ENCODE results near the gene TET3. TPM values are rescaled to one million over a fixed set of nuclear protein-coding genes. Genes with fewer than 3 reads are reported as not detected.

TET3 gene
- total and polyA plus RNA-seq, 2 experiments from 2014 or later: 3.6 to 19.9 TPM

DNA sequence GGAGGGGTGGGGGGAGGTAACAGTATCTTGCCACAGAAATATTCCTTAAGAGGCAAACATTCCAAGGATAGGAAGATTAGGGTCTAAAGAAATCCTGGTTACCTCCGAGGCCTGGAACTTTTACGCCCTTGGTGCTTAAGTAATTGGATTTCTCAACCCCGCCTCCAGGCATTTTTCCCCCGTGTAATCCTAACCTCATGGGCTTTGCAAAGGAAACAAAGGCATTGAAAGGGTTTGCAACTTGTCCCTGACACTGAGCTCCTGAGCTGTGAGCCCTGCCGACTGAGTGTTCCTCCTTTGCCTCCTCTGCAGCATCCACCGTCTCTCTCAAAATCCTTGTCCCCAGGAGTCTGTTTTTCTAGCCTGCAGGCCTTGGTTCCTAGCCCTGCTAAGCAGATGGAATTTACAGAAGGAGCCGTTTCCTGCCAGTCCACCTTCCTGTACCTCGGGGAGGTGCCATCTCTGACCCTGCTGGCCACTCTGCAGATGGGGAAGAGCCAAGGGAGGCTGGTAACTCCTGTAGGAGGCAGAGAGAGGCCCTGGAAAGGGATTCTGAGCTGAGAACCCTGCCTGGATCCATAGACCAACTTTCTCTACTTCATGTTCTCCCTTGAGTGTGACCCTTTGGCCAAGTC is 24.2 kb downstream of the TET3 start:
- Histone ChIP-seq H3K9me2 (ENCODE audit: insufficient read depth) (peaks cover 4% of the 10 kb centered on the region; the same call in 1 of the 2 replicates), H2AFZ (no peak overlapping the region), H3K27me3 (ENCODE audit: insufficient read depth) (no peaks in the 10 kb centered on the region), H3K4me2 (no peak overlapping the region; the same call in 1 of the 2 replicates), H3K79me2 (replicated peaks; ENCODE audit: insufficient read depth) (peaks cover 94% of the 10 kb centered on the region), H3K4me3 (no peak overlapping the region), H4K20me1 (replicated peaks; ENCODE audit: insufficient read depth) (peaks cover 35% of the 10 kb centered on the region), H3K36me3 (ENCODE audit: insufficient read depth) (no peaks in the 10 kb centered on the region; the same call in 1 of the 2 replicates), H3K4me1 (ENCODE audit: insufficient read depth) (peaks cover 41% of the 10 kb centered on the region), H3F3A (replicated peaks; ENCODE audit: low read depth) (no peaks in the 10 kb centered on the region), H3K27ac (ENCODE audit: low read depth) (peak overlapping the region; percentile 32; the same call in 1 of the 2 replicates)
- ATAC-seq: peak; percentile 23
- Mint-ChIP-seq H3K36me3 (ENCODE audit: low read depth) (peaks cover 17% of the 10 kb centered on the region), H3K27me3 (ENCODE audit: insufficient read depth, low read depth, poor library complexity) (peaks cover 6% of the 10 kb centered on the region), H3K4me3 (no peak overlapping the region), H3K4me1 (peaks cover 64% of the 10 kb centered on the region), H3K9me3 (no peaks in the 10 kb centered on the region), H3K27ac (no peak overlapping the region)
- no peak for TF ChIP-seq NANOG (IDR thresholded peaks at IDR 0.05; ENCODE audit: borderline replicate concordance)
- TF ChIP-seq STAT1 (IDR thresholded peaks at IDR 0.05; ENCODE audit: unreplicated experiment): no peak
- TF ChIP-seq, protein P1, sequence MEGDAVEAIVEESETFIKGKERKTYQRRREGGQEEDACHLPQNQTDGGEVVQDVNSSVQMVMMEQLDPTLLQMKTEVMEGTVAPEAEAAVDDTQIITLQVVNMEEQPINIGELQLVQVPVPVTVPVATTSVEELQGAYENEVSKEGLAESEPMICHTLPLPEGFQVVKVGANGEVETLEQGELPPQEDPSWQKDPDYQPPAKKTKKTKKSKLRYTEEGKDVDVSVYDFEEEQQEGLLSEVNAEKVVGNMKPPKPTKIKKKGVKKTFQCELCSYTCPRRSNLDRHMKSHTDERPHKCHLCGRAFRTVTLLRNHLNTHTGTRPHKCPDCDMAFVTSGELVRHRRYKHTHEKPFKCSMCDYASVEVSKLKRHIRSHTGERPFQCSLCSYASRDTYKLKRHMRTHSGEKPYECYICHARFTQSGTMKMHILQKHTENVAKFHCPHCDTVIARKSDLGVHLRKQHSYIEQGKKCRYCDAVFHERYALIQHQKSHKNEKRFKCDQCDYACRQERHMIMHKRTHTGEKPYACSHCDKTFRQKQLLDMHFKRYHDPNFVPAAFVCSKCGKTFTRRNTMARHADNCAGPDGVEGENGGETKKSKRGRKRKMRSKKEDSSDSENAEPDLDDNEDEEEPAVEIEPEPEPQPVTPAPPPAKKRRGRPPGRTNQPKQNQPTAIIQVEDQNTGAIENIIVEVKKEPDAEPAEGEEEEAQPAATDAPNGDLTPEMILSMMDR (conservative IDR thresholded peaks at IDR 0.05; ENCODE audit: low read depth in 2 of 2): no peak
- TF ChIP-seq POLR2AphosphoS5 (IDR thresholded peaks at IDR 0.05; ENCODE audit: low read depth): no peak
- no peak for TF ChIP-seq EZH2phosphoT487 (IDR thresholded peaks at IDR 0.05; ENCODE audit: unreplicated experiment)
- TF ChIP-seq ZNF331 (CRISPR knock-in tag; IDR thresholded peaks at IDR 0.05; ENCODE audit: low read depth): no peak
- TF ChIP-seq CREB1 (CRISPR knock-in tag; IDR thresholded peaks at IDR 0.05; ENCODE audit: low read depth): no peak
- TF ChIP-seq EZH2 (IDR thresholded peaks at IDR 0.05; ENCODE audit: low read depth, unreplicated experiment): no peak
- TF ChIP-seq, protein P2, sequence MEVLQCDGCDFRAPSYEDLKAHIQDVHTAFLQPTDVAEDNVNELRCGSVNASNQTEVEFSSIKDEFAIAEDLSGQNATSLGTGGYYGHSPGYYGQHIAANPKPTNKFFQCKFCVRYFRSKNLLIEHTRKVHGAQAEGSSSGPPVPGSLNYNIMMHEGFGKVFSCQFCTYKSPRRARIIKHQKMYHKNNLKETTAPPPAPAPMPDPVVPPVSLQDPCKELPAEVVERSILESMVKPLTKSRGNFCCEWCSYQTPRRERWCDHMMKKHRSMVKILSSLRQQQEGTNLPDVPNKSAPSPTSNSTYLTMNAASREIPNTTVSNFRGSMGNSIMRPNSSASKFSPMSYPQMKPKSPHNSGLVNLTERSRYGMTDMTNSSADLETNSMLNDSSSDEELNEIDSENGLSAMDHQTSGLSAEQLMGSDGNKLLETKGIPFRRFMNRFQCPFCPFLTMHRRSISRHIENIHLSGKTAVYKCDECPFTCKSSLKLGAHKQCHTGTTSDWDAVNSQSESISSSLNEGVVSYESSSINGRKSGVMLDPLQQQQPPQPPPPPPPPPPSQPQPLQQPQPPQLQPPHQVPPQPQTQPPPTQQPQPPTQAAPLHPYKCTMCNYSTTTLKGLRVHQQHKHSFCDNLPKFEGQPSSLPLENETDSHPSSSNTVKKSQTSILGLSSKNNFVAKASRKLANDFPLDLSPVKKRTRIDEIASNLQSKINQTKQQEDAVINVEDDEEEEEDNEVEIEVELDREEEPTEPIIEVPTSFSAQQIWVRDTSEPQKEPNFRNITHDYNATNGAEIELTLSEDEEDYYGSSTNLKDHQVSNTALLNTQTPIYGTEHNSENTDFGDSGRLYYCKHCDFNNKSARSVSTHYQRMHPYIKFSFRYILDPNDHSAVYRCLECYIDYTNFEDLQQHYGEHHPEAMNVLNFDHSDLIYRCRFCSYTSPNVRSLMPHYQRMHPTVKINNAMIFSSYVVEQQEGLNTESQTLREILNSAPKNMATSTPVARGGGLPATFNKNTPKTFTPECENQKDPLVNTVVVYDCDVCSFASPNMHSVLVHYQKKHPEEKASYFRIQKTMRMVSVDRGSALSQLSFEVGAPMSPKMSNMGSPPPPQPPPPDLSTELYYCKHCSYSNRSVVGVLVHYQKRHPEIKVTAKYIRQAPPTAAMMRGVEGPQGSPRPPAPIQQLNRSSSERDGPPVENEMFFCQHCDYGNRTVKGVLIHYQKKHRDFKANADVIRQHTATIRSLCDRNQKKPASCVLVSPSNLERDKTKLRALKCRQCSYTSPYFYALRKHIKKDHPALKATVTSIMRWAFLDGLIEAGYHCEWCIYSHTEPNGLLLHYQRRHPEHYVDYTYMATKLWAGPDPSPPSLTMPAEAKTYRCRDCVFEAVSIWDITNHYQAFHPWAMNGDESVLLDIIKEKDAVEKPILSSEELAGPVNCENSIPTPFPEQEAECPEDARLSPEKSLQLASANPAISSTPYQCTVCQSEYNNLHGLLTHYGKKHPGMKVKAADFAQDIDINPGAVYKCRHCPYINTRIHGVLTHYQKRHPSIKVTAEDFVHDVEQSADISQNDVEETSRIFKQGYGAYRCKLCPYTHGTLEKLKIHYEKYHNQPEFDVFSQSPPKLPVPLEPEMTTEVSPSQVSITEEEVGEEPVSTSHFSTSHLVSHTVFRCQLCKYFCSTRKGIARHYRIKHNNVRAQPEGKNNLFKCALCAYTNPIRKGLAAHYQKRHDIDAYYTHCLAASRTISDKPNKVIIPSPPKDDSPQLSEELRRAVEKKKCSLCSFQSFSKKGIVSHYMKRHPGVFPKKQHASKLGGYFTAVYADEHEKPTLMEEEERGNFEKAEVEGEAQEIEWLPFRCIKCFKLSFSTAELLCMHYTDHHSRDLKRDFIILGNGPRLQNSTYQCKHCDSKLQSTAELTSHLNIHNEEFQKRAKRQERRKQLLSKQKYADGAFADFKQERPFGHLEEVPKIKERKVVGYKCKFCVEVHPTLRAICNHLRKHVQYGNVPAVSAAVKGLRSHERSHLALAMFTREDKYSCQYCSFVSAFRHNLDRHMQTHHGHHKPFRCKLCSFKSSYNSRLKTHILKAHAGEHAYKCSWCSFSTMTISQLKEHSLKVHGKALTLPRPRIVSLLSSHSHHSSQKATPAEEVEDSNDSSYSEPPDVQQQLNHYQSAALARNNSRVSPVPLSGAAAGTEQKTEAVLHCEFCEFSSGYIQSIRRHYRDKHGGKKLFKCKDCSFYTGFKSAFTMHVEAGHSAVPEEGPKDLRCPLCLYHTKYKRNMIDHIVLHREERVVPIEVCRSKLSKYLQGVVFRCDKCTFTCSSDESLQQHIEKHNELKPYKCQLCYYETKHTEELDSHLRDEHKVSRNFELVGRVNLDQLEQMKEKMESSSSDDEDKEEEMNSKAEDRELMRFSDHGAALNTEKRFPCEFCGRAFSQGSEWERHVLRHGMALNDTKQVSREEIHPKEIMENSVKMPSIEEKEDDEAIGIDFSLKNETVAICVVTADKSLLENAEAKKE (CRISPR knock-in tag; IDR thresholded peaks at IDR 0.05): no peak
- TF ChIP-seq, protein P3, sequence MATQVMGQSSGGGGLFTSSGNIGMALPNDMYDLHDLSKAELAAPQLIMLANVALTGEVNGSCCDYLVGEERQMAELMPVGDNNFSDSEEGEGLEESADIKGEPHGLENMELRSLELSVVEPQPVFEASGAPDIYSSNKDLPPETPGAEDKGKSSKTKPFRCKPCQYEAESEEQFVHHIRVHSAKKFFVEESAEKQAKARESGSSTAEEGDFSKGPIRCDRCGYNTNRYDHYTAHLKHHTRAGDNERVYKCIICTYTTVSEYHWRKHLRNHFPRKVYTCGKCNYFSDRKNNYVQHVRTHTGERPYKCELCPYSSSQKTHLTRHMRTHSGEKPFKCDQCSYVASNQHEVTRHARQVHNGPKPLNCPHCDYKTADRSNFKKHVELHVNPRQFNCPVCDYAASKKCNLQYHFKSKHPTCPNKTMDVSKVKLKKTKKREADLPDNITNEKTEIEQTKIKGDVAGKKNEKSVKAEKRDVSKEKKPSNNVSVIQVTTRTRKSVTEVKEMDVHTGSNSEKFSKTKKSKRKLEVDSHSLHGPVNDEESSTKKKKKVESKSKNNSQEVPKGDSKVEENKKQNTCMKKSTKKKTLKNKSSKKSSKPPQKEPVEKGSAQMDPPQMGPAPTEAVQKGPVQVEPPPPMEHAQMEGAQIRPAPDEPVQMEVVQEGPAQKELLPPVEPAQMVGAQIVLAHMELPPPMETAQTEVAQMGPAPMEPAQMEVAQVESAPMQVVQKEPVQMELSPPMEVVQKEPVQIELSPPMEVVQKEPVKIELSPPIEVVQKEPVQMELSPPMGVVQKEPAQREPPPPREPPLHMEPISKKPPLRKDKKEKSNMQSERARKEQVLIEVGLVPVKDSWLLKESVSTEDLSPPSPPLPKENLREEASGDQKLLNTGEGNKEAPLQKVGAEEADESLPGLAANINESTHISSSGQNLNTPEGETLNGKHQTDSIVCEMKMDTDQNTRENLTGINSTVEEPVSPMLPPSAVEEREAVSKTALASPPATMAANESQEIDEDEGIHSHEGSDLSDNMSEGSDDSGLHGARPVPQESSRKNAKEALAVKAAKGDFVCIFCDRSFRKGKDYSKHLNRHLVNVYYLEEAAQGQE (IDR thresholded peaks at IDR 0.05; ENCODE audit: unreplicated experiment): no peak
- no peak for TF ChIP-seq JUNB (IDR thresholded peaks at IDR 0.05; ENCODE audit: unreplicated experiment)
- TF ChIP-seq ZNF114 (CRISPR knock-in tag; IDR thresholded peaks at IDR 0.05): no peak
- TF ChIP-seq, protein P4, sequence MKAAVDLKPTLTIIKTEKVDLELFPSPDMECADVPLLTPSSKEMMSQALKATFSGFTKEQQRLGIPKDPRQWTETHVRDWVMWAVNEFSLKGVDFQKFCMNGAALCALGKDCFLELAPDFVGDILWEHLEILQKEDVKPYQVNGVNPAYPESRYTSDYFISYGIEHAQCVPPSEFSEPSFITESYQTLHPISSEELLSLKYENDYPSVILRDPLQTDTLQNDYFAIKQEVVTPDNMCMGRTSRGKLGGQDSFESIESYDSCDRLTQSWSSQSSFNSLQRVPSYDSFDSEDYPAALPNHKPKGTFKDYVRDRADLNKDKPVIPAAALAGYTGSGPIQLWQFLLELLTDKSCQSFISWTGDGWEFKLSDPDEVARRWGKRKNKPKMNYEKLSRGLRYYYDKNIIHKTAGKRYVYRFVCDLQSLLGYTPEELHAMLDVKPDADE (IDR thresholded peaks at IDR 0.05): no peak
- peak; percentile 33 for DNase-seq (ENCODE audit: low spot score)
